ENCODE data around the gene PRSS21. TPM values are rescaled to one million over a fixed set of nuclear protein-coding genes. Genes with fewer than 3 reads are reported as not detected.
A peak's percentile ranks its signal among the peaks of the same experiment; 100 is the strongest.

The PRSS21 gene
- total RNA-seq, 1 donor from 2014 or later: not detected

GRCh38 chr16:2777903-2778629 lies 39.0 kb upstream of the PRSS21 start:
- H3K9me3 Mint-ChIP-seq (ENCODE audit: low read depth): no peaks in the 10 kb centered on the region
- DNase-seq (ENCODE audit: low spot score, unreplicated experiment): no peak
- TF ChIP-seq, protein P1, sequence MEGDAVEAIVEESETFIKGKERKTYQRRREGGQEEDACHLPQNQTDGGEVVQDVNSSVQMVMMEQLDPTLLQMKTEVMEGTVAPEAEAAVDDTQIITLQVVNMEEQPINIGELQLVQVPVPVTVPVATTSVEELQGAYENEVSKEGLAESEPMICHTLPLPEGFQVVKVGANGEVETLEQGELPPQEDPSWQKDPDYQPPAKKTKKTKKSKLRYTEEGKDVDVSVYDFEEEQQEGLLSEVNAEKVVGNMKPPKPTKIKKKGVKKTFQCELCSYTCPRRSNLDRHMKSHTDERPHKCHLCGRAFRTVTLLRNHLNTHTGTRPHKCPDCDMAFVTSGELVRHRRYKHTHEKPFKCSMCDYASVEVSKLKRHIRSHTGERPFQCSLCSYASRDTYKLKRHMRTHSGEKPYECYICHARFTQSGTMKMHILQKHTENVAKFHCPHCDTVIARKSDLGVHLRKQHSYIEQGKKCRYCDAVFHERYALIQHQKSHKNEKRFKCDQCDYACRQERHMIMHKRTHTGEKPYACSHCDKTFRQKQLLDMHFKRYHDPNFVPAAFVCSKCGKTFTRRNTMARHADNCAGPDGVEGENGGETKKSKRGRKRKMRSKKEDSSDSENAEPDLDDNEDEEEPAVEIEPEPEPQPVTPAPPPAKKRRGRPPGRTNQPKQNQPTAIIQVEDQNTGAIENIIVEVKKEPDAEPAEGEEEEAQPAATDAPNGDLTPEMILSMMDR (IDR thresholded peaks at IDR 0.05; ENCODE audit: unreplicated experiment): no peak
- H3K27me3 Mint-ChIP-seq: no peaks in the 10 kb centered on the region
- H3K4me1 Mint-ChIP-seq (ENCODE audit: low read depth): peaks cover 17% of the 10 kb centered on the region
- no peaks in the 10 kb centered on the region for H3K36me3 Mint-ChIP-seq (ENCODE audit: insufficient read depth)
- H3K4me3 Mint-ChIP-seq (ENCODE audit: low read depth): peak overlapping the region; percentile 93
- H3K27ac Mint-ChIP-seq: peak overlapping the region; percentile 99

- H3K27ac Mint-ChIP-seq: peak overlapping the region; percentile 99
- TF ChIP-seq, protein P1 (IDR thresholded peaks at IDR 0.05; ENCODE audit: unreplicated experiment): no peak
- peaks cover 19% of the 10 kb centered on the region for H3K4me1 Mint-ChIP-seq (ENCODE audit: low read depth)
- no peak for DNase-seq (ENCODE audit: low spot score, unreplicated experiment)
- no peaks in the 10 kb centered on the region for H3K27me3 Mint-ChIP-seq
- peak overlapping the region; percentile 93 for H3K4me3 Mint-ChIP-seq (ENCODE audit: low read depth)
- no peaks in the 10 kb centered on the region for H3K36me3 Mint-ChIP-seq (ENCODE audit: insufficient read depth)
- no peaks in the 10 kb centered on the region for H3K9me3 Mint-ChIP-seq (ENCODE audit: low read depth)
These were observed 38.4 kb upstream of the PRSS21 start for GRCh38 chr16:2778630-2778958.

- Mint-ChIP-seq H3K36me3 (ENCODE audit: insufficient read depth) (no peaks in the 10 kb centered on the region), H3K9me3 (ENCODE audit: low read depth) (no peaks in the 10 kb centered on the region), H3K27ac (peak overlapping the region; percentile 99), H3K4me1 (ENCODE audit: low read depth) (peaks cover 19% of the 10 kb centered on the region), H3K27me3 (no peaks in the 10 kb centered on the region), H3K4me3 (ENCODE audit: low read depth) (peak overlapping the region; percentile 93)
- DNase-seq (ENCODE audit: low spot score, unreplicated experiment): no peak
- TF ChIP-seq, protein P1 (IDR thresholded peaks at IDR 0.05; ENCODE audit: unreplicated experiment): no peak
These were observed 37.7 kb upstream of the PRSS21 start for GRCh38 chr16:2779151-2779920.

DNA sequence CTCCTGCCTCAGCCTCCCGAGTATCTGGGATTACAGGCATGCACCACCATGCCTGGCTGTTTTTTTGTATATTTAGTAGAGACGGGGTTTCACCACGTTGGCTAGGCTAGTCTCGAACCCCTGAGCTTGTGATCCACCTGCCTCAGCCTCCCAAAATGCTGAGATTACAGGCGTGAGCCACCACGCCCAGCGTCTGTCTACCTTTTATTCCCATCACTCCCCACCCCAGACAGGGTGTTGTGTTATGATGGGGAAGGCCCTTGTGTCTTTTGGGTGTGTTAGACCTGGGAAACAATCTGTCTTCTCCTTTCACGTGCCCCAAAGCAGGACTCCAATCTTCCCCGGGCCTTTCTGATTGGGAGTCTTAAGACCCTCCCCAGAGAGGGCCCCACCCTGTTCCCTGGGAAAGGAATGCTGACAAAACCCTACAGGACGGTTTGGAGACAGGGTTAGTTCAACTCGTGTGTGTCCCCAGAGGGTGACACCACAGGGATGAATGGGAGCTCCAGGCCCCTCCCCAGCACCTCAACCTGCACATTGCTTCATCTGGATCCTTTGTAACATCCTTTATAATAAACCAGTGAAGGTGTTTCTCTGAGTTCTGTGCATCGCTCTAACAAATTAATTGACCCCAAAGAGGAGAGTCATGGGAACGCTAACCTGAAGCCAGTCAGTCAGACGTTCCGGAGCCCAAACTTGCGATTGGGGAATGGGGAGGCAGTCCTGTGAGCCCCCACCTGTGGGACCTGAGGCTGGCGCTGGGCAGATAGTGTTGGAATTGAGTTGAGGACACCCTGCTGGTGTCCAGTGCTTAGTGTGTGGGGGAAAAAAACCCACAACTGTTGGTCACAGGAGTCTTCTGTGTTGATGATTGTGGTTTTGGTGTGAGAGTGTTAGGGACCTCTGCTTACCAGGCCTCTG lies 36.8 kb upstream of the PRSS21 start:
- TF ChIP-seq, protein P1 (IDR thresholded peaks at IDR 0.05; ENCODE audit: unreplicated experiment): no peak
- H3K27ac Mint-ChIP-seq: peak overlapping the region; percentile 81
- H3K36me3 Mint-ChIP-seq (ENCODE audit: insufficient read depth): no peaks in the 10 kb centered on the region
- peak overlapping the region; percentile 42 for H3K4me3 Mint-ChIP-seq (ENCODE audit: low read depth)
- peaks cover 19% of the 10 kb centered on the region for H3K4me1 Mint-ChIP-seq (ENCODE audit: low read depth)
- no peaks in the 10 kb centered on the region for H3K27me3 Mint-ChIP-seq
- DNase-seq (ENCODE audit: low spot score, unreplicated experiment): no peak
- H3K9me3 Mint-ChIP-seq (ENCODE audit: low read depth): no peaks in the 10 kb centered on the region
